OCI-LY7 (cell line): ENCODE data around the gene S100A2. TPM values are rescaled to one million over a fixed set of nuclear protein-coding genes. Genes with fewer than 3 reads are reported as not detected.
A peak's percentile ranks its signal among the peaks of the same experiment; 100 is the strongest.

ENCODE experiments used
- BruUV-seq: library from RNA; stranded (reverse); fragments of 400-500 nt; replicated peaks from 2 replicates; lab custom pipeline; 2021; lab: Mats Ljungman, UMichigan
- CTCF ChIA-PET: fragments of 300-600 bp; sonication (Branson Sonifier 250); formaldehyde crosslinking; loops from one replicate; lab custom pipeline; 2022; ENCODE audit warnings: antibody characterized with exemption; ENCODE audit not compliant: unreplicated experiment; lab: Charles Lee
- POLR2A ChIA-PET: fragments of 300-600 bp; sonication (Branson Sonifier 250); formaldehyde crosslinking; loops from one replicate; lab custom pipeline; 2022; ENCODE audit warnings: antibody characterized with exemption; lab: Charles Lee
- DNase-seq: peaks from one replicate; pipeline ENCODE4 v3.0.0-alpha.2; 2015; ENCODE audit warnings: low spot score
- H2AFZ ChIP-seq: fragments of 200-600 bp; sonication (generic), shearing (Covaris generic); 2 replicates; pipeline ENCODE4 v1.6.1; 2014; ENCODE audit warnings: mild to moderate bottlenecking, antibody characterized with exemption, low read length, moderate library complexity
- H3K27ac ChIP-seq: fragments of 200-600 bp; sonication (generic); 2 replicates; pipeline ENCODE4 v1.5.1; 2014; ENCODE audit warnings: mixed run types, low read depth, mild to moderate bottlenecking, moderate library complexity, low read length, inconsistent platforms; ENCODE audit not compliant: poor library complexity, severe bottlenecking
- H3K36me3 ChIP-seq: fragments of 200-600 bp; sonication (generic); 2 replicates; pipeline ENCODE4 v1.6.1; 2014; ENCODE audit warnings: mild to moderate bottlenecking, antibody characterized with exemption, low read length, moderate library complexity, mixed read lengths; ENCODE audit not compliant: insufficient read depth
- H3K4me1 ChIP-seq: fragments of 200-600 bp; sonication (generic); 2 replicates; pipeline ENCODE4 v1.5.1; 2014; ENCODE audit warnings: mild to moderate bottlenecking, low read length; ENCODE audit not compliant: insufficient read depth, poor library complexity, severe bottlenecking
- H3K4me2 ChIP-seq: fragments of 200-600 bp; sonication (generic); 2 replicates; pipeline ENCODE4 v1.6.1; 2014; ENCODE audit warnings: mild to moderate bottlenecking, low read length
- H3K4me3 ChIP-seq: fragments of 200-600 bp; sonication (generic); 2 replicates; pipeline ENCODE4 v1.5.1; 2014; ENCODE audit warnings: mild to moderate bottlenecking, low read depth, low read length; ENCODE audit not compliant: poor library complexity, severe bottlenecking
- H3K79me2 ChIP-seq: fragments of 200-600 bp; sonication (generic); 2 replicates; pipeline ENCODE4 v1.6.1; 2016; ENCODE audit warnings: low read depth, mild to moderate bottlenecking, low read length, moderate library complexity, mixed read lengths; ENCODE audit not compliant: insufficient read depth
- H3K9me2 ChIP-seq: fragments of 200-600 bp; sonication (generic); 2 replicates; pipeline ENCODE4 v1.6.1; 2016; ENCODE audit warnings: mild to moderate bottlenecking, low read length, mixed read lengths; ENCODE audit not compliant: insufficient read depth
- H3K9me3 ChIP-seq: fragments of 200-600 bp; sonication (generic); 2 replicates; pipeline ENCODE4 v1.6.1; 2014; ENCODE audit warnings: mild to moderate bottlenecking, mixed run types, low read length, mixed read lengths
- H4K20me1 ChIP-seq: fragments of 200-600 bp; sonication (generic); 2 replicates; pipeline ENCODE4 v1.6.1; 2014; ENCODE audit warnings: mild to moderate bottlenecking, antibody characterized with exemption, low read length, moderate library complexity, mixed read lengths; ENCODE audit not compliant: insufficient read depth
- EZH2phosphoT487 ChIP-seq: fragments of 200-600 bp; sonication (generic); IDR thresholded peaks from 2 replicates; pipeline ENCODE4 v1.6.1; 2018; ENCODE audit warnings: low read depth, borderline replicate concordance, mild to moderate bottlenecking, mixed run types, antibody characterized with exemption, low read length, moderate library complexity, mixed read lengths
- intact Hi-C: fragments of 100-400 bp; cut with micrococcal nuclease; formaldehyde crosslinking; loops from one replicate; pipeline ENCODE4 v1.10.0; 2022; ENCODE audit not compliant: unreplicated experiment
- total RNA-seq, 2 experiments: library from RNA; depleted of rRNA in 1 of 2; stranded (reverse); fragments of >200 nt in 1 of 2; shearing (Covaris generic) in 1 of 2; gene quantifications; 2 replicates each; pipeline ENCODE4 v1.2.3, GENCODE V29; 2014 to 2022
- TF ChIP-seq, protein P1 (sequence below): fragments of 200-600 bp; sonication (generic); conservative IDR thresholded peaks from 2 replicates; pipeline ENCODE4 v1.5.1; 2014; ENCODE audit warnings: mild to moderate bottlenecking, antibody characterized with exemption, low read length, moderate library complexity, mixed read lengths

The S100A2 gene
- total RNA-seq, 2 experiments from 2014 or later: 1.4 TPM; not detected in 1

DNA sequence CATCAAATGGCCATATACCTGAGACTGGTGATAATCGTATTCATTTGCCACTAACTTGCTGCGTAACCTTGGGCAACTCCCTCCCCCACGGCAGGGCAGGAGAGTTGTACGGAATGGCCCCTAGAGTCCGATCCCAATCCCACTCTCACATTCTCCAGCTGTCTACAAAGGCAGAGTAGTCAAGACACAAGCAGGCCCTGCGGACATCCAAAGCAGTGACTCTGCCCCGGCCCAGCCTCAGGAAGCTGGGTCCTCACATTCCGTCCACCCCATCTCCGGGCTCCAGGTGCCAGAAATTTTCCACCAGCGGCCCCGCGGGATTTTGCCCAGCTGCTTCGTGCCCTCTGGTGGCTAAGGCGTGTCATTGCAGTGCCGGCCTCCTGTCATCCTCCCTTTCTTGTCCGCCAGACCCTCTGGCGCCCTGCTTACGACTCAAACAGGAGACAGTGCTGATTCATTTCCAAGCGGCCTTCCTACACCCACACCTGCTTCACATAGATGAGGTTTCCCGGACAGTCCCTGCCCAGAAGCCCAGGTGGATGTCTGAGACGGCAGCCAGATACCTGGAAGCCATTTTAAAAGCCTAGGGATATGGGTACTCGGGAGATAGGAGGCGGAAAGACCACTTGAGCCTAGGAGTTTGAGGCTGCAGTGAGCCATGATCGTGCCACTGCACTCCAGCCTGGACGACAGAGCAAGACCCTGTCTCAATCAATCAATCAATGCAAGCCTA, 2.9 kb upstream of the S100A2 start:
- TF ChIP-seq EZH2phosphoT487: no peak
- TF ChIP-seq, protein P1, sequence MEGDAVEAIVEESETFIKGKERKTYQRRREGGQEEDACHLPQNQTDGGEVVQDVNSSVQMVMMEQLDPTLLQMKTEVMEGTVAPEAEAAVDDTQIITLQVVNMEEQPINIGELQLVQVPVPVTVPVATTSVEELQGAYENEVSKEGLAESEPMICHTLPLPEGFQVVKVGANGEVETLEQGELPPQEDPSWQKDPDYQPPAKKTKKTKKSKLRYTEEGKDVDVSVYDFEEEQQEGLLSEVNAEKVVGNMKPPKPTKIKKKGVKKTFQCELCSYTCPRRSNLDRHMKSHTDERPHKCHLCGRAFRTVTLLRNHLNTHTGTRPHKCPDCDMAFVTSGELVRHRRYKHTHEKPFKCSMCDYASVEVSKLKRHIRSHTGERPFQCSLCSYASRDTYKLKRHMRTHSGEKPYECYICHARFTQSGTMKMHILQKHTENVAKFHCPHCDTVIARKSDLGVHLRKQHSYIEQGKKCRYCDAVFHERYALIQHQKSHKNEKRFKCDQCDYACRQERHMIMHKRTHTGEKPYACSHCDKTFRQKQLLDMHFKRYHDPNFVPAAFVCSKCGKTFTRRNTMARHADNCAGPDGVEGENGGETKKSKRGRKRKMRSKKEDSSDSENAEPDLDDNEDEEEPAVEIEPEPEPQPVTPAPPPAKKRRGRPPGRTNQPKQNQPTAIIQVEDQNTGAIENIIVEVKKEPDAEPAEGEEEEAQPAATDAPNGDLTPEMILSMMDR: peak; percentile 96
- Histone ChIP-seq H3K9me2 (no peaks in the 10 kb centered on the region), H3K36me3 (no peaks in the 10 kb centered on the region), H3K79me2 (no peaks in the 10 kb centered on the region), H3K4me1 (peaks cover 17% of the 10 kb centered on the region), H3K9me3 (no peaks in the 10 kb centered on the region), H3K27ac (no peak overlapping the region), H4K20me1 (no peaks in the 10 kb centered on the region), H2AFZ (peak overlapping the region; percentile 77; the same call in 1 of the 2 replicates), H3K4me2 (peak overlapping the region; percentile 17; the same call in 1 of the 2 replicates), H3K4me3 (no peak overlapping the region)
- ChIA-PET CTCF (interaction anchor here (1.0 kb wide), 1 partner anchor 1043 kb away, joined by 3 read pairs; no protein-coding TSS in a partner anchor), POLR2A (no interaction called here)
- intact Hi-C loops: loop anchor here (1.0 kb wide), 1 partner anchor 57 kb away; no protein-coding TSS in a partner anchor
- peak; percentile 74 for DNase-seq
- no TSS peak for BruUV-seq

- TF ChIP-seq EZH2phosphoT487: no peak
- TF ChIP-seq, protein P1: no peak
- Histone ChIP-seq H3K36me3 (no peaks in the 10 kb centered on the region), H3K9me3 (no peaks in the 10 kb centered on the region), H3K4me3 (no peak overlapping the region), H4K20me1 (no peaks in the 10 kb centered on the region), H3K9me2 (no peaks in the 10 kb centered on the region), H3K79me2 (no peaks in the 10 kb centered on the region), H3K4me2 (no peak overlapping the region), H2AFZ (no peak overlapping the region), H3K4me1 (peaks cover 15% of the 10 kb centered on the region), H3K27ac (no peak overlapping the region)
- CTCF ChIA-PET: interaction anchor here (0.6 to 1.0 kb wide), 2 partner anchors 168 to 1044 kb away, joined by 3 read pairs; no protein-coding TSS in a partner anchor
- no TSS peak for BruUV-seq
- POLR2A ChIA-PET: interaction anchor here (0.7 kb wide), 1 partner anchor 28 kb away, joined by 3 read pairs; no protein-coding TSS in a partner anchor
- intact Hi-C loops: loop anchor here (1.0 kb wide), 1 partner anchor 56 kb away; no protein-coding TSS in a partner anchor
- DNase-seq: no peak
Observed at GRCh38 chr1:153567621-153568366, 2.1 kb upstream of the S100A2 start.
